ENCODE data around the gene CLPTM1L. TPM values are rescaled to one million over a fixed set of nuclear protein-coding genes. Genes with fewer than 3 reads are reported as not detected.

Gene CLPTM1L
- total RNA-seq, 2 experiments from 2014 or later: 395 TPM

DNA sequence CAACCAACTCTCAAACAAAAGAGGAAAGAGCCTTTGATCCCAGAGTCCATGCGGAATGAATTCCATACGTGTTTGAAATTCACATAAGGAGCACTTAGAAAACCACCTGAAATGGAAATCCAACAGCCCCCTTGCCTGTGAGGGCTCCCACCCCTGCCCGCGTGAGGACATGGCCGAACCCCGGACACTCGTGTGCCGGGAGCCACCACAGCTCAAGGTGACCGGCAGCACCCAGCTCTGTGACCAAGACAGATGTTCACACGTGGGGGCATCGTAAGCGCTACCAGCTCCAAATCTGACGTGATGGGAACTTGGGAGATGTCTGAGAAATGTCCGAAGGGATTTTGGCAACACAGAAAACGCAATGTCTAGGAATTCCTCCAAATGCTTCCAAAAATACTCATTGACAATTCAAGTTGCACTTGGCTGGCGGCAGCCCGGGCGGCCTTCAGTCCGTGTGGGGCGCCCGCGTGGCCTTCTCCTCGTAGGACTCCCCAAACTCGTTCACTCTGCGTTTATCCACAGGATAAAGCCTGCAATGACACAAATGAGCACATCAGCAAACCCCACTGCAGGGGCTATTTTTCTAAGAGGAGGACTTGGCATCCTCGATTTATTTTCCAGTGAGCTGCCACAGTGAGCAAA is 26.9 kb downstream of the CLPTM1L start:
- CTCF ChIA-PET (ENCODE audit: unreplicated experiment): no interaction called here
- no peaks in the 10 kb centered on the region for H4K20me1 ChIP-seq (ENCODE audit: insufficient read depth, low read length)

DNA sequence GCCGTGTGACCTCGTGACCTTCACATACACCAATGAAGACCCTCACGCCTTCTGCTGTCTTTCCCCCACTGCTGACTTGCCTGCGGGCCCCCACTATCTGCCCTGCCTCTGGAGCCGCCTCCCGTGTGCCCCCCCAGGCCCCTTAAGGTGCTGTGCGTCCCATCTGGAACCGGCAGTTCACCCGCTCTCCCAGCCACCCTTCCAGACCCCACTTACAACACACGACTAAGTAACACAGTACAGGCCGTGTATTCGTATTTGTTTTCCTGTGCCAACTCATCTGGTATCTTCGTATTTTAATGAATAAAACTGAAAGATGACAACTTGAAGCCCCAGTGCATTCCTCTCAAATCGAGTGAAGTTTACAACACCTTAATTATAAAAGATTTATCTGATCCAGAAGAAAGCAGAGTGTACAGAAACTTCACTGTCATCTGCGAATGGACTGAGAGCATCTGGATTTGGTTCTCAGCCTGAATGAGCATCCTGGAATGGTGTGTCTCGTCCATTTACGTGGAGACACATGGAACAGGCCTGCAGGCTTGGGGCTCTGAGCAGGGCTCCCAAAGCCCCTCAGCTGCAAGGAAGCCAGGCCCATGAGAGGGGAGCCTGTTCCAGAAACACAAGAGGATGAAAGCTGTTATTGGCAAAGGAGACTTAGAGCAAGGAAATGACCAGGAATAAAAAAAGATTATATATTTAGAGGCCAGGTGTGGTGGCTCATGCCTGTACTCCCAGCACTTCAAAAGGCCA is 28.1 kb downstream of the CLPTM1L start:
- Histone ChIP-seq H3K4me1 (ENCODE audit: insufficient read depth, low read length, poor library complexity, severe bottlenecking) (peaks cover 65% of the 10 kb centered on the region), H3K4me2 (ENCODE audit: low read length) (peak overlapping the region; percentile 97), H3K4me3 (ENCODE audit: low read depth, low read length, poor library complexity, severe bottlenecking) (peak overlapping the region; percentile 66), H4K20me1 (ENCODE audit: insufficient read depth, low read length) (no peaks in the 10 kb centered on the region), H3K36me3 (ENCODE audit: insufficient read depth, low read length) (peaks cover 52% of the 10 kb centered on the region), H3K9me3 (ENCODE audit: low read length) (peaks cover 1% of the 10 kb centered on the region; the same call in 1 of the 2 replicates), H2AFZ (ENCODE audit: low read length) (no peak overlapping the region), H3K79me2 (ENCODE audit: insufficient read depth, low read depth, low read length) (peaks cover 8% of the 10 kb centered on the region; the same call in 1 of the 2 replicates), H3K27ac (ENCODE audit: low read depth, low read length, poor library complexity, severe bottlenecking) (peak overlapping the region; percentile 100), H3K9me2 (ENCODE audit: insufficient read depth, low read length) (no peaks in the 10 kb centered on the region)
- POLR2A ChIA-PET: interaction anchor here (0.9 to 8.1 kb wide), 9 partner anchors 10 to 39 kb away, joined by 3 to 78 read pairs (median 6); partner anchors contain the start of genes CLPTM1L and TERT
- intact Hi-C loops (cut with micrococcal nuclease; ENCODE audit: unreplicated experiment): loop anchor here (1.0 to 10.0 kb wide), 6 partner anchors 21 to 478 kb away; partner anchors contain the start of genes LPCAT1, MRPL36 and TERT
- CTCF ChIA-PET (ENCODE audit: unreplicated experiment): no interaction called here
- no peak for DNase-seq (ENCODE audit: low spot score)
- TF ChIP-seq, protein P1, sequence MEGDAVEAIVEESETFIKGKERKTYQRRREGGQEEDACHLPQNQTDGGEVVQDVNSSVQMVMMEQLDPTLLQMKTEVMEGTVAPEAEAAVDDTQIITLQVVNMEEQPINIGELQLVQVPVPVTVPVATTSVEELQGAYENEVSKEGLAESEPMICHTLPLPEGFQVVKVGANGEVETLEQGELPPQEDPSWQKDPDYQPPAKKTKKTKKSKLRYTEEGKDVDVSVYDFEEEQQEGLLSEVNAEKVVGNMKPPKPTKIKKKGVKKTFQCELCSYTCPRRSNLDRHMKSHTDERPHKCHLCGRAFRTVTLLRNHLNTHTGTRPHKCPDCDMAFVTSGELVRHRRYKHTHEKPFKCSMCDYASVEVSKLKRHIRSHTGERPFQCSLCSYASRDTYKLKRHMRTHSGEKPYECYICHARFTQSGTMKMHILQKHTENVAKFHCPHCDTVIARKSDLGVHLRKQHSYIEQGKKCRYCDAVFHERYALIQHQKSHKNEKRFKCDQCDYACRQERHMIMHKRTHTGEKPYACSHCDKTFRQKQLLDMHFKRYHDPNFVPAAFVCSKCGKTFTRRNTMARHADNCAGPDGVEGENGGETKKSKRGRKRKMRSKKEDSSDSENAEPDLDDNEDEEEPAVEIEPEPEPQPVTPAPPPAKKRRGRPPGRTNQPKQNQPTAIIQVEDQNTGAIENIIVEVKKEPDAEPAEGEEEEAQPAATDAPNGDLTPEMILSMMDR (conservative IDR thresholded peaks at IDR 0.05; ENCODE audit: low read length): no peak
- TF ChIP-seq EZH2phosphoT487 (IDR thresholded peaks at IDR 0.05; ENCODE audit: borderline replicate concordance, low read depth, low read length): no peak
- TSS peak; percentile 93 for BruUV-seq (replicated peaks)

More for the DNA sequence above, 26.9 kb downstream of the CLPTM1L start:
- H3K27ac ChIP-seq (ENCODE audit: low read depth, low read length, poor library complexity, severe bottlenecking): peak overlapping the region; percentile 100
- H3K4me3 ChIP-seq (ENCODE audit: low read depth, low read length, poor library complexity, severe bottlenecking): no peak overlapping the region
- no peak overlapping the region for H2AFZ ChIP-seq (ENCODE audit: low read length)
- no peak for DNase-seq (ENCODE audit: low spot score)
- TF ChIP-seq EZH2phosphoT487 (IDR thresholded peaks at IDR 0.05; ENCODE audit: borderline replicate concordance, low read depth, low read length): no peak
- TF ChIP-seq, protein P1 (conservative IDR thresholded peaks at IDR 0.05; ENCODE audit: low read length): no peak
- peak overlapping the region; percentile 97 for H3K4me2 ChIP-seq (ENCODE audit: low read length)
- intact Hi-C loops (cut with micrococcal nuclease; ENCODE audit: unreplicated experiment): loop anchor here (2.0 to 10.0 kb wide), 4 partner anchors 56 to 477 kb away; partner anchors contain the start of genes LPCAT1 and MRPL36
- no peaks in the 10 kb centered on the region for H3K9me2 ChIP-seq (ENCODE audit: insufficient read depth, low read length)
- H3K36me3 ChIP-seq (ENCODE audit: insufficient read depth, low read length): peaks cover 64% of the 10 kb centered on the region
- H3K9me3 ChIP-seq (ENCODE audit: low read length): no peaks in the 10 kb centered on the region
- POLR2A ChIA-PET: interaction anchor here (0.9 to 8.1 kb wide), 7 partner anchors 8 to 41 kb away, joined by 3 to 78 read pairs (median 5); partner anchors contain the start of gene CLPTM1L
- H3K79me2 ChIP-seq (ENCODE audit: insufficient read depth, low read depth, low read length): peaks cover 8% of the 10 kb centered on the region; the same call in 1 of the 2 replicates
- TSS peak; percentile 39 for BruUV-seq (replicated peaks)
- H3K4me1 ChIP-seq (ENCODE audit: insufficient read depth, low read length, poor library complexity, severe bottlenecking): peaks cover 52% of the 10 kb centered on the region
